ENCODE results near the gene PUDP.

PUDP gene

GRCh38 chrX:7112071-7112470 is 35.9 kb downstream of the PUDP start:
- TF ChIP-seq CTCF (IDR thresholded peaks at IDR 0.05; ENCODE audit: low read depth, low read length, missing control alignments) = no peak
- Histone ChIP-seq H3K27ac (no peak overlapping the region), H3K36me3 (replicated peaks) (no peaks in the 10 kb centered on the region), H3K27me3 (replicated peaks) (no peaks in the 10 kb centered on the region), H3K4me3 (ENCODE audit: low read depth, low read length) (no peak overlapping the region)
- in situ Hi-C loops (cut with HindIII; ENCODE audit: low pct_ligation_motif_present, low sequenced_read_pairs) = no loop called here
- no peak for DNase-seq

- Histone ChIP-seq H3K4me3 (ENCODE audit: low read depth, low read length) (no peak overlapping the region), H3K27ac (no peak overlapping the region), H3K36me3 (replicated peaks) (no peaks in the 10 kb centered on the region), H3K27me3 (replicated peaks) (no peaks in the 10 kb centered on the region)
- DNase-seq = no peak
- no peak for TF ChIP-seq CTCF (IDR thresholded peaks at IDR 0.05; ENCODE audit: low read depth, low read length, missing control alignments)
- in situ Hi-C loops (cut with HindIII; ENCODE audit: low pct_ligation_motif_present, low sequenced_read_pairs) = no loop called here
Observed at GRCh38 chrX:7111518-7111917, 36.4 kb downstream of the PUDP start.

GRCh38 chrX:7110821-7111276 is 37.1 kb downstream of the PUDP start:
- Histone ChIP-seq H3K36me3 (replicated peaks) (no peaks in the 10 kb centered on the region), H3K4me3 (ENCODE audit: low read depth, low read length) (no peak overlapping the region), H3K27me3 (replicated peaks) (no peaks in the 10 kb centered on the region), H3K27ac (no peak overlapping the region)
- TF ChIP-seq CTCF (IDR thresholded peaks at IDR 0.05; ENCODE audit: low read depth, low read length, missing control alignments) = no peak
- no peak for DNase-seq
- in situ Hi-C loops (cut with HindIII; ENCODE audit: low pct_ligation_motif_present, low sequenced_read_pairs) = no loop called here

GRCh38 chrX:7109838-7110793 is 37.8 kb downstream of the PUDP start:
- in situ Hi-C loops (cut with HindIII; ENCODE audit: low pct_ligation_motif_present, low sequenced_read_pairs) = no loop called here
- H3K4me3 ChIP-seq (ENCODE audit: low read depth, low read length) = no peak overlapping the region
- H3K27ac ChIP-seq = no peak overlapping the region
- no peak for DNase-seq
- no peaks in the 10 kb centered on the region for H3K27me3 ChIP-seq (replicated peaks)
- H3K36me3 ChIP-seq (replicated peaks) = no peaks in the 10 kb centered on the region
- TF ChIP-seq CTCF (IDR thresholded peaks at IDR 0.05; ENCODE audit: low read depth, low read length, missing control alignments) = no peak

GRCh38 chrX:7109049-7109531 is 38.9 kb downstream of the PUDP start:
- no peaks in the 10 kb centered on the region for H3K36me3 ChIP-seq (replicated peaks)
- no peak for DNase-seq
- TF ChIP-seq CTCF (IDR thresholded peaks at IDR 0.05; ENCODE audit: low read depth, low read length, missing control alignments) = no peak
- H3K27me3 ChIP-seq (replicated peaks) = no peaks in the 10 kb centered on the region
- peak overlapping the region; percentile 9 for H3K27ac ChIP-seq
- H3K4me3 ChIP-seq (ENCODE audit: low read depth, low read length) = peak overlapping the region; percentile 3
- in situ Hi-C loops (cut with HindIII; ENCODE audit: low pct_ligation_motif_present, low sequenced_read_pairs) = no loop called here

Data from brain microvascular endothelial cell (primary cell).